Activated T-cell treated with anti-CD3 and anti-CD28 coated beads for 24 hours (primary cell): ENCODE measurements around the gene ZSCAN21.

ENCODE experiments used
- DNase-seq: peaks from one replicate; pipeline ENCODE4 v3.0.0-alpha.2; 2020; ENCODE audit warnings: low read depth

ZSCAN21 gene

GRCh38 chr7:100077205-100077604, 27.6 kb downstream of the ZSCAN21 start:
- no peak for DNase-seq

DNA sequence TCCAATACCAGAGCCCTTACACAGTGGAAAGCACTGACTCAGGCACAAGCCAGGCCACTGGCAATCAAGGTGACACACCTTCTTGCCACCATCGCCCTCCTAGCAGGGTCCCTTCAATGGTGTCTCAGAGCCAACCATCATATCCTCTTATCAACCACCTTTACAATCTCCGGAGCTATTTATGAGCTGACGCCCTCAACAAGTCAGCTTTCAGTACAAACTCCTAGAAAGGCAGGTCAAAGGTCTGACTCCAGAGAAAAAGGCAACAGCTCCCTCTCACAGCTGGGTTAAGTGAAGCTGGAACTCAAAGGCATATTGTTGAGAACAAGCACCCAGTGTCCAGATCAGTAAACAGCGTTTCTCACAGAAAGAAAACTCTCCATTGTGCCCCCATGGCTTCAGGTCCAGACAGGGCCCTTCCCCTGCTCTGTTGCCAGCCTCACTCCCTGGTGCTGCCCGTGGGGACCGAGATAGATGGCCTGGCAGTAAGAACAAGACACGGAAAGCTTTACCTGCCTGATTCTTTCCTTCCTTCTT, 29.5 kb downstream of the ZSCAN21 start:
- no peak for DNase-seq

- no peak for DNase-seq
Measured at GRCh38 chr7:100080907-100081534, 31.4 kb downstream of the ZSCAN21 start.

DNA sequence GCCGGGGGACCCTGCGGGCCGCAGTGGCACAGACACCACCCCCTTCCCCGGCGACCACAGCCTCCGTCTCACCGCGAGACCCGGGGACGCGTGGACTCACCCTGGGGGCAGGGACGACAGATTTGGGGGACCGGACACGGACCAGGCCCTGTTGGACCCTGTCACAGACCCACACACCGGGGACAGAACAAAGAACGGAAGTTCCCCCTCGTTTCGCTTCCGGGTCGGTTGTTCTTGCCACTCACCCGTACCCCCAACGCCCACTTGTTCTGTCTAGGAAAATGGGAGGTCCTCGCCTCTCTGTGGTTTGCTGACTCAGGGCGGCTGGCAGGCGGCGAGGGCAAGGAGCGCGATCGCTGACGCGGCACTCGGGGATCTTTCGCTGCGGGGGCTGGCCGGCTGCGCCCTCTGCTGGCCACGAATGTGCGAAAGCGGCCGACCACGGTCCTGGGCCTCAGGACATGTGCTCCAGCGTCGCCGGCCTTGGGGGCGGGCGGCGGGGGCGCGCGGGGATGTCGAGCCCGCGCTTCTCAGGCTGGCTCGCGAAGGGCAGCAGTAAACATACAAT, 32.0 kb downstream of the ZSCAN21 start, which contains the start of gene ZNF3:
TSS of gene ZNF3 (minus strand) at position 189 of the 568 bp plus-strand sequence. CDS start 4,366 bp downstream, outside the sequence.
- DNase-seq: peak; percentile 98

DNA sequence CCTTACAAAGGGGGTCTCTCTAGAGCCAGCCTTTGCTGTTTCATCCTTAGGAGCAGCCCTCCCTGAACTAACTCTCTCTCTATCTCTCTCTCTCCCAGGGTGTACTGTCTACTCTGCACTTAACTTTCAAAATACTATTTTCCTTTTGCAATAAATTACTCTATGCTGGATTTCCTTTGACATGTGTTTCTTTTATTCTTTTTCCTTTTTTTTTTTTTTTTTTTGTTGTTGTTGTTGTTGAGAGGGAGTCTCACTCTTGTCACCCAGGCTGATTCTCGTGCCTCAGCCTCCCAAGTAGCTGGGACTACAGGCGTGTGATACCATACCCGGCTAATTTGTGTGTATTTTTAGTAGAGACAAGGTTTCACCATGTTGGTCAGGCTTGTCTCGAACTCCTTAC, 33.4 kb downstream of the ZSCAN21 start:
- DNase-seq: no peak

DNA sequence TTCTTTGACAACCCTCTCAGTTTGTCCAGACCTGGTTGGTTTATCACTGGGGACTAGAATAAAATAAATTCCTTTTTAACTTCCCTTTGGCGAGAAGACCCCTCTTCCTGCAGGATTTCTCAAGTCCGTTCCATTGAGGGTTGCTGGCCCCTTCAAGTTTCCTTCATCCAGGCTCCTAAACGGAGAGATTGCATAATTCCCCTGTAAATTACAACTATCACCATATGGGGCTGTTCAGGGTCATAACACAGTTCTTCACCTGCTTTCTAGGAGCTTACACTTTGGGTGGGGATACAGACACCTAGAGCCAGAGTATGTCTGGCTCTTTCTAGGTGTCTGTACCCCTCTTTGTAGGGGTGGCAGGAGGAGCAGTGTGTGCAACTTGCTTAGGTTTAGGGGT, 35.9 kb downstream of the ZSCAN21 start:
- no peak for DNase-seq

GRCh38 chr7:100087055-100087750, 37.6 kb downstream of the ZSCAN21 start:
- no peak for DNase-seq

DNA sequence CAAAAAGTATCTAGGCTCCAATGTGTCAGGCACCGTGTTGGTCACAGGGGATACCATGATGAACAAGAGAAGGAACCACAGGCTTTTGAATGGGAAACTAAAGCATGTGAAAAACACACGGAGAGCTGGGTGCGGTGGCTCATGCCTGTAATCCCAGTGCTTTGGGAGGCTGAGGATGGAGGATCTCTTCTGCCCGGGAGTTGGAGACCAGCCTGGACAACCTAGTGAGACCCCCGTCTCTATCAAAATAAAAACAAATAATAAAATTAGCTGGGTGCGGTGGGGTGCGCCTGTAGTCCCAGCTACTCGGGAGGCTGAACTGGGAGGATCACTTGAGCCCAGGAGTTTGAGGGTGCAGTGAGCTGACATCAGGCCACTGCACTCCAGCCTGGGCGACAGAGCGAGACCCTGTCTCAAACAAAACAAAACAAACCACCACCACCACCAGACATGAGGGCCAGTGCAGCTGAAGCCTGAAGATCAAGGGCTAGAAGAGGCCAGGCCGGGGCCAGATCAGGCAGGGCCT, 38.6 kb downstream of the ZSCAN21 start:
- no peak for DNase-seq

GRCh38 chr7:100088621-100089457, 39.3 kb downstream of the ZSCAN21 start, which contains the start of gene COPS6:
TSS of gene COPS6 (plus strand) at chr7:100088969. CDS start at chr7:100088991, 22 bp downstream.
- DNase-seq: peak; percentile 83

GRCh38 chr7:100089458-100090196, 40.1 kb downstream of the ZSCAN21 start:
- no peak for DNase-seq

- DNase-seq: no peak
Measured at GRCh38 chr7:100090527-100091410, 41.2 kb downstream of the ZSCAN21 start.

DNA sequence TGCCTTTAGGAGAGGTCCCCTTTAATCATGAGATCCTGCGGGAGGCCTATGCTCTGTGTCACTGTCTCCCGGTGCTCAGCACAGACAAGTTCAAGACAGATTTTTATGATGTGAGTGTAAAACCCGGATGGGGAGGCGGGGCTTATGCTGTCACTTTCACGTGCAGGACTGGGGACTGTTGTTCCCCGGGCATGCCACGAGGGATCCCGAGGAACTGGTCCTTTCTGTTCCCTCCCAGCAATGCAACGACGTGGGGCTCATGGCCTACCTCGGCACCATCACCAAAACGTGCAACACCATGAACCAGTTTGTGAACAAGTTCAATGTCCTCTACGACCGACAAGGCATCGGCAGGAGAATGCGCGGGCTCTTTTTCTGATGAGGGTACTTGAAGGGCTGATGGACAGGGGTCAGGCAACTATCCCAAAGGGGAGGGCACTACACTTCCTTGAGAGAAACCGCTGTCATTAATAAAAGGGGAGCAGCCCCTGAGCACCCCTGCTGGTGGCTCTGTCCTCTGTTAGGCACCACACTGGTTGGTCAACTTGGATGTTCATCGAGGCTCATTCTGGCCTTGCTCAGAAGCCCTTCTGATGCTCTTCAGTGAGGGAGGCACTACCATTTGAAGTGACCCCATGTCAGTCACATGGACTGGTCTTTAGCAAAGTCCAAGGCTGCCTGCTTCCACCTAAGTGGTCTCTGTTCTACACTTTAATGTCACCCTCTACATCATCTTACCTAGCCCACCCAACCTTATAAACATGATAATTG, 42.0 kb downstream of the ZSCAN21 start:
- DNase-seq: no peak

- no peak for DNase-seq
Measured at GRCh38 chr7:100093054-100093453, 43.5 kb downstream of the ZSCAN21 start.

- DNase-seq: no peak
Measured at GRCh38 chr7:100093498-100093897, 43.9 kb downstream of the ZSCAN21 start.

GRCh38 chr7:100093925-100094486, 44.4 kb downstream of the ZSCAN21 start:
- no peak for DNase-seq

DNA sequence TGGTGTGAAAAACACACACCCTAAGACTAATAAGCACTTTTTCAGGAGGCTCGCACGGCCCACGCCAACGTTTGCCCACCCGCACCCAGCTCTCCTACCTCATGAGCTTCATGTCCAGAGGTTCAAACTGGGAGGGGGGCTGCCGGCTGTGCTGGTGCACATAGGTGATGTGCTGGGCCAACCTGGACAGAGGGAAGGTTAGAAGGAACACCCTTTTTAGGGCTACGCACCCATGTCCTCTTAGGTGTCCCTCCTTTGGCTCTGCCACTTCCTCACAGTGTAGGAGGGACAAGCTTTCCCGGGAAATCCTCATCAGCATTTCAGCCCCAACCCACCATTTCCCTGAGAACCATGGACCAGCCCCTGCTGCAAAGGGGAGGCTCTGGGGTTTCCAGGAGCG, 45.7 kb downstream of the ZSCAN21 start:
- no peak for DNase-seq

- DNase-seq: no peak
Measured at GRCh38 chr7:100095704-100096103, 46.1 kb downstream of the ZSCAN21 start.

DNA sequence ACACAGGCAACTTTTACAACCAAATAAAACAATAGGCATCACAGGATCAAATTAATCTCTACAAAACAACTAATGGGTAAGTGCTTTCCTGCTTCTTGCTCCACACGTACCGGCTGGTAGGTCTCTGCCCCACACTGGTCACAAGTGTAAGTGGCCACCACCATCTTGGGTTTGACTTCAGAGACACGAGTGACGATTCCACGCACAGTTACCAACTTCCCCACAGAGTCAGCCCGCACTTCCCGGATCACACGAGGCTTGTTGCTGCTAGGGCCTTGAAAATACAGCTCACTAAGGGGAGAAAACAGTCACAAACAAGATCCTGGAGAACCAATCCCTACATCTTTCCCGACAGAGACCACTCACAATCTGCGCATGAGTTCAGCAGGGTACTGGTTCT, 49.3 kb downstream of the ZSCAN21 start:
- DNase-seq: no peak

DNA sequence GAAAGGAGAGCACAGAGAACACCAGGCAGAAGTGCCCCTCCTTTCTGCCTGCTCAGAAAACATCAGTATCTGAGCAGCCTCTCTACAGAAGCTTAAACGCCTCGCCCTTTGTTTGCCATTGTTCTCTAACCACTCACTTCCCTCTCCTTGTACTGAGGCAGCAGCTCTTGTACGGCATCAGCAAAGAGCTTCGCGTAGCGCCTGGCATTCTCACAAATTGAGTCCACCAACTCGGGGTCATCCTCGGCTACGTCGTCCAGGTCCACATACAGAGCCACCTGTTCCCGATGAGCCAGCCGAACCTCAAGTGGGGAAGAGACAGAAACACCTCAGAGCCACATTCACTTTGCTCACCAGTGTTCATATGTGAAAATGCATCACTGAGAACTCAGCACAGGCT, 49.9 kb downstream of the ZSCAN21 start:
- DNase-seq: no peak
